ENCODE measurements around the gene CCL15.

DNA sequence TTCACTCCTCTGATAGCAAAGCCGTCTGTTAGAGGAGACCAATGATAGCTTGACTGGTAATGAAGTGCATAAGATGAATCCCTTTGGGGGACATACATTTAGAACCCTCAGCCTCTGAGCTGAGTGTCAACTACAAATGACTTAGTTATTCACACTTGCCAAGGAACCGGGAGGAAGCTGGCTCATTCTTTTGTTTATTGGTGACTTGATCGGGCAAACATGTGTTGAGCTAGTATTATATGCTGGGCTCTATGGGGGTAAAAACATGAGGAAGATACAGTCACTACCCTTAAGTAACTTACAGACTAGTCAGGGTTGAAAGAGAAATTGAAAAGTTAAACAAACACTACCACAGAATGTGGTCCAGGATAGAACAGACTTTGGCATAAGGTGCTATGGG lies 23.0 kb downstream of the CCL15 start:
- TF ChIP-seq CTCF (IDR thresholded peaks at IDR 0.05) (no peak), POLR2A (IDR thresholded peaks at IDR 0.05) (no peak)
